Neural cell (in vitro differentiated cells): ENCODE measurements around the gene MAPK9.

Experiments used
- CTCF ChIP-seq: fragments of 450-650 bp; IDR thresholded peaks from 2 replicates; pipeline ENCODE4 v1.5.1; 2014; ENCODE audit warnings: antibody characterized with exemption, mild to moderate bottlenecking, moderate library complexity; ENCODE audit not compliant: poor library complexity, severe bottlenecking
- EP300 ChIP-seq: fragments of 450-650 bp; conservative IDR thresholded peaks from 2 replicates; pipeline ENCODE4 v1.6.1; 2014; ENCODE audit warnings: antibody characterized with exemption, mild to moderate bottlenecking, moderate library complexity; ENCODE audit not compliant: poor library complexity, severe bottlenecking
- EZH2 ChIP-seq: fragments of 200-600, 300-800 bp; shearing (Covaris generic), sonication (generic); IDR thresholded peaks from 2 replicates; pipeline ENCODE4 v1.6.1; 2014; ENCODE audit warnings: antibody characterized with exemption, low read length, borderline replicate concordance, mild to moderate bottlenecking; ENCODE audit not compliant: insufficient read depth, poor library complexity, severe bottlenecking
- POLR2AphosphoS5 ChIP-seq: IDR thresholded peaks from 2 replicates; pipeline ENCODE4 v1.6.1; 2012
- RAD21 ChIP-seq: fragments of 450-650 bp; conservative IDR thresholded peaks from 2 replicates; pipeline ENCODE4 v1.6.1; 2014; ENCODE audit warnings: antibody characterized with exemption, mild to moderate bottlenecking, moderate library complexity
- REST ChIP-seq: IDR thresholded peaks from 2 replicates; pipeline ENCODE4 v1.6.1; 2012; ENCODE audit warnings: borderline replicate concordance

GRCh38 chr5:180333661-180334060 is 41.8 kb upstream of the MAPK9 start:
- TF ChIP-seq CTCF (no peak), RAD21 (no peak), EP300 (no peak), REST (no peak), POLR2AphosphoS5 (no peak), EZH2 (no peak)
